Right lobe of liver (tissue), 6 donors: ENCODE results near the gene SENP7. TPM values are rescaled to one million over a fixed set of nuclear protein-coding genes. Genes with fewer than 3 reads are reported as not detected.

Experiments used
- ATAC-seq, 4 donors: fragments of 200-7000 bp; cut with Tn5 transposase; one replicate each; pipeline ENCODE4 v1.9.1; 2020; ENCODE audit warnings: mild to moderate bottlenecking in 4 of 4, moderate library complexity in 4 of 4
- DNase-seq, 3 donors: peaks; one replicate each; pipeline ENCODE4 v3.0.0-alpha.2; 2020
- H3K27ac ChIP-seq, 3 donors: fragments of 200-600 bp; one replicate each; pipeline ENCODE4 v1.8.0; 2022
- H3K27me3 ChIP-seq, 2 donors: fragments of 200-600 bp; one replicate each; pipeline ENCODE4 v1.8.0; 2022
- H3K36me3 ChIP-seq, 4 donors: fragments of 200-600 bp; sonication (generic) in 1 of 4; one replicate each; pipeline versions ENCODE4 v1.5.1 to v1.8.0; 2017 to 2022; ENCODE audit warnings: control low read depth in 1 of 4
- H3K4me1 ChIP-seq, 4 donors: fragments of 200-600 bp; sonication (generic) in 1 of 4; one replicate each; pipeline versions ENCODE4 v1.5.1 to v1.8.0; 2017 to 2022; ENCODE audit warnings: control low read depth in 1 of 4
- H3K4me3 ChIP-seq, 3 donors: fragments of 200-600 bp; one replicate each; pipeline ENCODE4 v1.8.0; 2022
- H3K9me3 ChIP-seq, 4 donors: fragments of 200-600 bp; sonication (generic) in 1 of 4; one replicate each; pipeline versions ENCODE4 v1.5.1 to v1.8.0; 2017 to 2022; ENCODE audit warnings: control low read depth in 1 of 4
- CTCF ChIP-seq, 4 donors: fragments of 200-600 bp in 3 of 4; fragments of 450-650 bp in 1 of 4; IDR thresholded peaks; one replicate each; pipeline versions ENCODE4 v1.5.1 to v1.8.0; 2016 to 2022; ENCODE audit warnings: antibody characterized with exemption in 4 of 4, mild to moderate bottlenecking in 2 of 4
- POLR2A ChIP-seq: fragments of 450-650 bp; IDR thresholded peaks from one replicate; pipeline ENCODE4 v1.6.1; 2017; ENCODE audit warnings: antibody characterized with exemption, mild to moderate bottlenecking
- WGBS: methylation state at CpG from one replicate; pipeline ENCODE4 v1.1.6; 2018; ENCODE audit warnings: low coverage, low lambda C conversion rate; ENCODE audit not compliant: insufficient coverage; ENCODE audit errors: missing lambda C conversion rate; 5-methylcytosine and 5-hydroxymethylcytosine counted together
- intact Hi-C, 2 donors: fragments of 100-400 bp; cut with DNase I; formaldehyde crosslinking; loops; one replicate each; pipeline versions ENCODE4 v1.11.2 to v1.14.1; 2022
- total RNA-seq, 6 experiments: library from RNA; depleted of rRNA in 2 of 6; stranded (reverse); fragments of >200 nt in 2 of 6; fragmentation: NEBNext Ultra II Directional in 3 of 6; extraction: Animal tissue kit (Norgen Biotek cat#: 25700) in 3 of 6; gene quantifications; one replicate each; pipeline versions ENCODE4 v1.1.0 to v1.2.4, GENCODE V29; 2016 to 2023
- donor health status: DM: no; HTN: yes; CAD: no.
- donor health status: DM: no; HTN: no; CAD: no.
- donor health status: DM: no; HTN: no; CAD: no.
- donor health status: DM: no; HTN: yes; CAD: no.
- donor health status: DM: no; HTN: yes; CAD: no.

Gene SENP7
- total RNA-seq, 6 experiments from 2014 or later = 3.8 to 7.2 (median 5.7) TPM

GRCh38 chr3:101500208-101500607 lies 12.8 kb downstream of the SENP7 start:
- ATAC-seq (no peak), DNase-seq (no peak)
- intact Hi-C loops = no loop called here
- Histone ChIP-seq H3K4me1 (no peaks in the 10 kb centered on the region), H3K36me3 (no peaks in the 10 kb centered on the region), H3K9me3 (no peaks in the 10 kb centered on the region), H3K27me3 (no peaks in the 10 kb centered on the region), H3K27ac (no peak overlapping the region), H3K4me3 (no peak overlapping the region)
- no peak for TF ChIP-seq CTCF (IDR thresholded peaks at IDR 0.05)
- no peak for TF ChIP-seq POLR2A
- WGBS = 92% methylated on average over 1 of the region's 1 CpG

- Histone ChIP-seq H3K27me3 (no peaks in the 10 kb centered on the region), H3K9me3 (no peaks in the 10 kb centered on the region), H3K27ac (no peak overlapping the region), H3K4me3 (no peak overlapping the region), H3K4me1 (no peaks in the 10 kb centered on the region), H3K36me3 (no peaks in the 10 kb centered on the region)
- 83% methylated on average over 2 of the region's 2 CpGs for WGBS
- TF ChIP-seq POLR2A (no peak), CTCF (IDR thresholded peaks at IDR 0.05) (no peak)
- intact Hi-C loops = no loop called here
- ATAC-seq (no peak), DNase-seq (no peak)
Observed at GRCh38 chr3:101497803-101498202, 15.2 kb downstream of the SENP7 start.

- DNase-seq (no peak), ATAC-seq (no peak)
- 91% methylated on average over 3 of the region's 4 CpGs for WGBS
- Histone ChIP-seq H3K4me3 (no peak overlapping the region), H3K27me3 (no peaks in the 10 kb centered on the region), H3K9me3 (no peaks in the 10 kb centered on the region), H3K27ac (no peak overlapping the region), H3K4me1 (no peaks in the 10 kb centered on the region), H3K36me3 (no peaks in the 10 kb centered on the region)
- TF ChIP-seq CTCF (IDR thresholded peaks at IDR 0.05) = no peak
- TF ChIP-seq POLR2A = no peak
- intact Hi-C loops = no loop called here
Observed at GRCh38 chr3:101495552-101495951, 17.5 kb downstream of the SENP7 start.

GRCh38 chr3:101484805-101485620 lies 28.0 kb downstream of the SENP7 start:
- ATAC-seq (no peak), DNase-seq (no peak)
- TF ChIP-seq POLR2A = no peak
- TF ChIP-seq CTCF (IDR thresholded peaks at IDR 0.05) = no peak
- intact Hi-C loops = no loop called here
- Histone ChIP-seq H3K9me3 (no peaks in the 10 kb centered on the region), H3K36me3 (peaks cover 0 to 3% (median 0%) of the 10 kb centered on the region in 4 donors), H3K4me3 (no peak overlapping the region), H3K27ac (no peak overlapping the region), H3K4me1 (no peaks in the 10 kb centered on the region), H3K27me3 (no peaks in the 10 kb centered on the region)
- 91% methylated on average over 7 of the region's 8 CpGs for WGBS
